ENCODE results near the gene GMEB2.

The GMEB2 gene

GRCh38 chr20:63544241-63544957 lies 82.5 kb downstream of the GMEB2 start:
- no peak for DNase-seq

- DNase-seq = no peak
Observed at GRCh38 chr20:63543733-63544132, 83.2 kb downstream of the GMEB2 start.

DNA sequence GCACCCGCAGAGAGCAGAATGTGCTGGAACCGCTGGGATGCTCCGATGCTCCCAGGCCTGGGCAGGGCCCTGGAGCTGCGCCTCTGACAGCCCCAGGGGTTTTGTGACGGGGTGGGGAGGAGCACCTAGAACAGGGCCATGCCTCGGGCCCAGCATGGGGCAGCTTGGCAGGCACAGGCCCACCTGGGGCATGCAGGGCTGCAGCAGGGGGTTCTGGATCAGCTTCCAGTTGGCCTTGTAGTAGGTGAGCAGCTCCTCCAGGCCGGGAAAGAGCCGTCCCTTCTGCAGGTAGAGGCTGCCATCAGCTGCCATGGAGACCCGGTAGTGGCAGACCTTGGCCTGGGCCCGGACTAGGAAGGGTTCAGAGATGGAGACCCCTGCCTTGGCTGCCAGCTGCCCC lies 83.8 kb downstream of the GMEB2 start:
- DNase-seq = no peak

DNA sequence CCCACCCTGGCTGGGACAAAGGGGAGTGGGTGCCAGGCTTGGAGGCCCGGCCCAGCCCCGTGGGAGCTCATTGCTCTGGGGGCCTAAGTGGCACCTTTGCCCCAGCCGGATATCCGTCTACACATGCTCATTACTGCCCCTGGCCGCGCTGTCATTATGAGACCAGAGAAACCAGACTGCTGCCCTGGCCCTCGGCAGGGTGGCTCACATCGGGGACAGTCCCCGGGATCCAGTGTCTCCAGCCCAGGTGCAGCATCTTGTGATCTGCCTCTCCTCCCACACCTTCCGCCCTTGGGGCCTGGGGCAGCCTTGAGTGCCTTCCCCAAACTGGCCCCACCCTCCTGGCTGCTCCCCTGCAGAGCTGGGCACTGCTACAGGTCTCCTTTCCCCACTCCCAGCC lies 84.2 kb downstream of the GMEB2 start:
- DNase-seq = no peak

DNA sequence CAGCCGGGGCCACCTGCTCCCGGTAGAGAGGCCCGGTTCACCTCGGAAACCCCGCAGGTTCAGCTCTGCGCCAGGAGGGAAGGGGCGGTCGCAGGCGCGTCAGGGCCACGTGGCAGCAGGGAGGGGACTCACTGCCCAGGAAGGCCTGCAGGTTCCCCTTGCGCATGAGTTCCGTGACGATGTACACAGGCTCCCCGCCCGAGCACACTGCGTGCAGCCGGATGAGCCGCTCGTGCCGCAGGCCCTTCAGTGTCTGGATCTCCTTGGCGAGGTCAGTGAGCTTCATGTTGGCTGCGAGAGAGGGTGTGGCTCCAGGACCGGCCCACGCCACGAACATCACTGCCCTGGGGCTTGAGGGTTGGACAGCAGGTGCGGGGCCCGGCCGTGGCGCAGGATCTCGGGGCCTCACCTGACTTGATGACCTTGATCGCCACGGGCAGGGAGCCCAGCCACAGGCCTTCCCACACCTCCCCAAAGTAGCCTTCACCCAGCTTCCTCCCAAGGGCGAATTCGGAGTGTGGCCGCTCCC lies 84.8 kb downstream of the GMEB2 start:
- DNase-seq = no peak

DNA sequence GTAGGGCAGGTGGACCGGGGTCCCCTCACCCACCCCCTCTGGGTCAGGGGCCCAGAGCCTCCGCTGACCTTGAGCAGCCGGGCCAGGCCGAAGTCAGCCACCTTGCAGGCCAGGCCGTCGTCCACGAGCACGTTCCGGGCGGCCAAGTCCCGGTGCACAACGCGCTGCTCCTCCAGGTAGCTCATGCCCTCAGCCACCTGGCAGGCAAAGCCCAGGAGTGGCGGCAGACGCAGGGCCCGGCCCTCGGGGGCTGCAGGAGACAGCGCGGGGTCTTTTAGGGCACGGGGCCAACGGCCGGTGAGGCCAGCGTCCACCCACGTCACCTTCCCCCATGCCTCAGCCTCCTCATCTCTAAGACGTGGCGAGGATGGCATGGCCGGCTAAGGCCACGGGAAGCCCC lies 85.5 kb downstream of the GMEB2 start:
- no peak for DNase-seq

DNA sequence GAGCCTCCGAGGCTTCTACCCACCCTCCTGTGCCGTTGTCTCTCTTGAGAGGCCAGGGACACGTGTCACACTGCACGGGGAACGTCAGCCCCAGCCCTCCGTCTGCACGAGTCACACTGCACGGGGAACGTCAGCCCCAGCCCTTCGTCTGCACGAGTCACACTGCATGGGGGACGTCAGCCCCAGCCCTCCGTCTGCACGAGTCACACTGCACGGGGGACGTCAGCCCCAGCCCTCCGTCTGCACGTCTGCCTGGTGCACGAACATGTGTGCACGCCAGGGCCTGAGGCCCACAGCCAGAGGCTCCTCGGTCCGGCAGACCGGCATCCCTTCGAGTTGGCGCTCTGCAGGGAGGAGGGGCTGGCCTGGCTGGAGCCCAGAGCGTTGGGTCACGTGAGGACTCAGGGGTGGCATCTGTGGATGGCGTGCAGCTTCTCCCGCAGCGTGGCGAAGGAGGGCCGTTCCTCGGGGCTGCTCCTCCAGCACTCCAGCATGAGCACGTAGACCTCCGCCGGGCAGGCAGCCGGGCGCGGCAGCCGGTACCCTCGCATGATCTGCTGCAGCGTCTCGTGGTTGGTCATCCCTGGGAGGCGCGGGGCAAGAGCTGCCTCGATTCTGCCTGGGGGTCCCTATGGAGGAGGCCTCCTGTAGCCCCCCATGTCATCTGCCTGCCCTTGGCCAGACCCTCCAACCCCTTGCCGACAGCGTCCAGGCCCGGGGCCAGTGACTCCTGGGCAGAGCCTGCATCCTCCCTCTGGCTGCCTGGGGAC lies 86.3 kb downstream of the GMEB2 start:
- peak; percentile 29 for DNase-seq

GRCh38 chr20:63539441-63540370 lies 87.2 kb downstream of the GMEB2 start:
- DNase-seq = no peak

- no peak for DNase-seq
Observed at GRCh38 chr20:63539092-63539430, 87.8 kb downstream of the GMEB2 start.

GRCh38 chr20:63538204-63539091 lies 88.5 kb downstream of the GMEB2 start:
- no peak for DNase-seq

Data from fibroblast of skin of scalp (primary cell).